Stomach (tissue), 4 donors: Measurements from ENCODE around the gene BRSK2.
"Not testable (repeated sequence)": the region's sequence is repeated elsewhere in the genome, so short reads cannot be mapped to it uniquely, and the experiment has no call there.

Experiments used
- CTCF ChIP-seq, 7 experiments: fragments of 450-650 bp in 4 of 7; fragments of 200-600 bp in 3 of 7; sonication (generic) in 3 of 7; IDR thresholded peaks; one replicate each; pipeline ENCODE4 v1.5.1; 2016 to 2019; ENCODE audit warnings: antibody characterized with exemption in 7 of 7, control low read depth in 2 of 7, mild to moderate bottlenecking in 1 of 7
- EP300 ChIP-seq: sonication (generic); formaldehyde crosslinking; IDR thresholded peaks from one replicate; pipeline ENCODE4 v1.6.1; 2017; ENCODE audit warnings: antibody characterized with exemption
- POLR2A ChIP-seq, 4 donors: fragments of 450-650 bp; IDR thresholded peaks; one replicate each; pipeline ENCODE4 v1.6.1; 2016; ENCODE audit warnings: antibody characterized with exemption in 4 of 4, control low read depth in 2 of 4, mild to moderate bottlenecking in 1 of 4, moderate library complexity in 1 of 4
- POLR2AphosphoS5 ChIP-seq, 3 donors: sonication (generic); formaldehyde crosslinking; IDR thresholded peaks; one replicate each; pipeline ENCODE4 v1.6.1; 2016; ENCODE audit warnings: antibody characterized with exemption in 3 of 3

- TF ChIP-seq POLR2A (IDR thresholded peaks at IDR 0.05); CTCF (IDR thresholded peaks at IDR 0.05); POLR2AphosphoS5 (IDR thresholded peaks at IDR 0.05); EP300: not testable (repeated sequence)
These were observed 28.6 kb downstream of the BRSK2 start for GRCh38 chr11:1418192-1418795.
